ENCODE data around the gene HINT2.

HINT2 gene

DNA sequence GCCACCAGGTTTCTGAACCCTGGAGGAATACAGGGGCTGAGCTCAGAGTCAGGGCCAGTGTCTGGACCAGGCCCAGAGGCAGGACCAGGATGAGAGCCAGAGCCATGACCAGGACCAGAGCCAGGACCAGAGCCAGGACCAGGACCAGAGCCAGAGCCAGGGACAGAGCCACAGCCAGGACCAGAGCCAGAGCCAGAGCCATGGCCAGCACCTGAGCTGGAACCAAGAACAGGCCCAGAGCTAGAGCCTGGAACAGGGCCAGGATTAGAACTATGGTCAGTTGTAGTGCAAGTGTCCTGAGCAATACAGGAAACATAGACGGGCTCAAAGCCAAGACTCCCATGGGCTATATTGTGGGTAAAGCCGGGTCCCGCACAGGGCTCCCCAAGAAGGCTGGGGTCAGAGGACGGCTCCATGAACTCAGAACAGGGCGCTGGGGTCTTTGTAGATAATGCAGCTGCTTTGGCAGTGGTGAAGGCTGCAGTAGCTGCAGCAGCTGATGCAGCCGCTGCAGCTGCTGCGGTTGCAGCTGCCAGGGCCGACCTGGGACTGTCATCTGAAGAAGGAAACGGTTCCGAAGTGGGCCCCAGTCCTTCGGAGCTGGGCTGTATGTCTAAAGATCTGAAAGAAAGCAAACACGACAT is 3.3 kb downstream of the HINT2 start:
- DNase-seq (ENCODE audit: low spot score) = peak; percentile 42

DNA sequence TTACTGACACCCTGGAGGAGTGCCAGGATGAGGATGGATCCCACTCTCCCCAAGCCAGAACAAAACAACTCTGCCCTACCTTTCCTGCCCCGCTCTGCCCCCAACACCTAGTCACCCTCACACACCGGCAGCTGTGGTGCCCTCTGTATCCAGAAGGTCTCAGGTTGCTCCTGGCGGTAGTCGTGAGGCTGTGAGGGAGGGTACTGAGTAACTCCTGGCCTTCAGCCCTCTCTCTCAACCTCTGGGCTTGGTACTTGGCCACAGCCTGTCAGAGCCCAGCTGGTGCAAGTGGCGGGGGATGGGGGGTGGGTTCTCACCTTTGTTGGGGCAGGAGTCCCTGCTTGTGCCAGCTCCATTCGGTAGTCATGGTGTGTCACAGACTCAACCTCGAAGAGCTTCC is 4.7 kb downstream of the HINT2 start:
- no peak for DNase-seq (ENCODE audit: low spot score)

DNA sequence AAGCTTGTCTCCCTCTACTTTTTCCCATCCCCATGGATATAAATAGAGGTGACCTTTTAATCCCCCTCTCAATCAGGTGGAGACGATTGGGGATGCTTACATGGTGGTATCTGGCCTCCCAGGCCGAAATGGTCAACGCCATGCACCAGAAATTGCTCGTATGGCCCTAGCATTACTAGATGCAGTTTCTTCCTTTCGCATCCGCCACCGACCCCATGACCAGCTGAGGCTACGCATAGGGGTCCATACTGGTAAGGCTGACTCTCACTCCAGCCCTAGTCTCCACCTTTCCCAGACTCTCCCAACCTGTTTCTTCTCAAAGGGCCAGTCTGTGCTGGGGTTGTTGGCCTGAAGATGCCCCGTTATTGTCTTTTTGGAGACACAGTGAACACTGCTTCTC is 6.4 kb downstream of the HINT2 start:
- no peak for DNase-seq (ENCODE audit: low spot score)

DNA sequence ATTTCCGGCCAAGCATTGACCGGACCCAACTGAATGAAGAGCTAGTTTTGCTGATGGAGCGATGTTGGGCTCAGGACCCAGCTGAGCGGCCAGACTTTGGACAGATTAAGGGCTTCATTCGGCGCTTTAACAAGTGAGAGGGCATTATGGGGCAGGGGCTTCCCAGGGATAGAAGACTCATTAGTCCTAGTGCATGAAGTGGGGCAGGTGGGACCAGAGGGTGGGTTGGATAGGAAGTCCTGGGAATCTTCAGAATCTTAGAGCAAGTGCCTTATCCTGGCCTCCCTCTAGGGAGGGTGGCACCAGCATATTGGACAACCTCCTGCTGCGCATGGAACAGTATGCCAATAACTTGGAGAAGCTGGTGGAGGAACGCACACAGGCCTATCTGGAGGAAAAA is 8.7 kb downstream of the HINT2 start:
- no peak for DNase-seq (ENCODE audit: low spot score)

DNA sequence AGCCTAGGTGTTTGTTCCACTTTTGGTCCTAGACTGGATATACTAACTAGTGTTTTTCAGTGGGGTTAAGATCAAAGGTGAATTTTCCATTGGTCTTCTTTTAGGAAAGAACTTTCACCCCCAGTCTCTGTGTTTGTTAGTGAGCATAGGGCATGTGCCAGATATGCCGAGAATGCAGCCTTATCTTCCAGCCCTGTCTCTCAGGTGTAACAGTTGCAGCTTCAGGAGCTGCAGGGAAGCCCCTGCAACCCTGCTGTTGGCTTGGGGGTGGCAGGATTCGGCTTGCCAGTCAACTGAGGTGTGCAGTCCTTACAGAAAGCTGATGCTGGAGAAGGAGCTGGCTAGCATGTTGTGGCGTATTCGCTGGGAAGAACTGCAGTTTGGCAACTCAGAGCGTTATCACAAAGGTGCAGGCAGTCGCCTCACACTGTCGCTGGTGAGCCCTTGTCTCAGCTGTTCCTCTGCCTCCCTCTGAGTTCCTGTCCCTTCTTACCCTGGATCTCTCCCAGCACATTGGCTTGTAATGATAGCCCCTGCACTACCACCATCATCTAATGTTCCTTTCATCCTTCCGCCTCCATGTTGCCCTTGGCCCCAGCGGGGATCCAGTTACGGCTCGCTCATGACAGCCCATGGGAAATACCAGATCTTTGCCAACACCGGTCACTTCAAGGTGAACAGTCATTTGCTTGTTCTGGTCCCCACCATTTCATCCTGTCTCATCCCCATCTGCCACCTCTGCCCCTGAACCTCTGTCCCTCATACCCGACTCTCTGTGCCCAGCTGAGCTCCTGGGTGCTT is 13.3 kb downstream of the HINT2 start:
- DNase-seq (ENCODE audit: low spot score) = no peak

DNA sequence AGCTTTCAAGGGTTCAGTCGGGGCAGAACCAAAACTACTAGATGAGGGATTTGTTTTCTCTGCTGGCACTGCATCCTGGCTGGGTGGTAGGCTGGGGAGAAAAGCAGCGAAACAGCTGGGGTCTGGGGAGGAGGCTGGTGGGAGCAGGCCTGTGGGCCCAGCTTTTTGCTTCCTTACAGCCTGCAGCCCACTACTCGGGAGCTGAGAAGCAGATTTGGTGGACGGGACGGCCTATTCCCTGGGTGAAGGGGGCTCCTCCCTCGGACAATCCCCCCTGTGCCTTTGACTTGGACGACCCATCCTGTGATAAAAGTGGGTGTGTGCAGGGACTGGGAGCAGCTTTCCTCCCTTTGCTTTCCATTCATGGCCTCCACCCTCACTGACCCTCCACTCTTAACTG is 14.3 kb downstream of the HINT2 start:
- DNase-seq (ENCODE audit: low spot score) = no peak

DNA sequence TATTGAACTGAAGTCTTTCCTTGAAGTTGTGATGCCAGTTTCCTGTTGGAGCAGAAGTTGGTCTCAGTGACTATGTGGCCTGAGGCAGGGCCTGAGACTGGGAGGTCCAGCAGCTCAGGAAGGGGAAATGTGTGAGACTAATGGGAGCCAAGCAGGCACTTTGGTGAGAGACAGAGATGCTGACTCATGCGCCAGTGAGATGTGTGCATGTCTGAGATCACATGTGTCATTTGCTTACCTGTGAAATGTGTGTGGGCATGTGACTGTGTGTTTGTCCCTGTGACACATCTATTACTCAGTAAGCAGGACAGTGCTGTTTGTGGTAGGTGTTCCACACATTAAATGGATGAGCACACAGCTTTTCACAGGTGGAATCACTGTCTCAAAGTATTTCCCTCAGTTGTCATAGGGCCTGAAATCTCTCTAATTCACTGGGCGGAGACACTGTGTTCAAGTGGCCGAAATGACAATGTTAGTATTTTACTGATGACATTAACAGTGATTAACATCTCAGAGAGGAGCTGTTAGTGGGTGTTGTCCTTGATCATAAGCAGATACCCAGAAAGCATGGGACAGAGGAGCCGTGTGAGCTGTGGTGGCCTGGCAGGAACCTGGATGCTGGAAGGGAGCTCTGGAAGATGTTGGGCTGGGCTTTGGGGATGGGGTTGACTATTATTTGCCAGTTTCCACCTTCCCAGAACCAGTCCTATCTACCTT is 16.0 kb downstream of the HINT2 start:
- no peak for DNase-seq (ENCODE audit: low spot score)

DNA sequence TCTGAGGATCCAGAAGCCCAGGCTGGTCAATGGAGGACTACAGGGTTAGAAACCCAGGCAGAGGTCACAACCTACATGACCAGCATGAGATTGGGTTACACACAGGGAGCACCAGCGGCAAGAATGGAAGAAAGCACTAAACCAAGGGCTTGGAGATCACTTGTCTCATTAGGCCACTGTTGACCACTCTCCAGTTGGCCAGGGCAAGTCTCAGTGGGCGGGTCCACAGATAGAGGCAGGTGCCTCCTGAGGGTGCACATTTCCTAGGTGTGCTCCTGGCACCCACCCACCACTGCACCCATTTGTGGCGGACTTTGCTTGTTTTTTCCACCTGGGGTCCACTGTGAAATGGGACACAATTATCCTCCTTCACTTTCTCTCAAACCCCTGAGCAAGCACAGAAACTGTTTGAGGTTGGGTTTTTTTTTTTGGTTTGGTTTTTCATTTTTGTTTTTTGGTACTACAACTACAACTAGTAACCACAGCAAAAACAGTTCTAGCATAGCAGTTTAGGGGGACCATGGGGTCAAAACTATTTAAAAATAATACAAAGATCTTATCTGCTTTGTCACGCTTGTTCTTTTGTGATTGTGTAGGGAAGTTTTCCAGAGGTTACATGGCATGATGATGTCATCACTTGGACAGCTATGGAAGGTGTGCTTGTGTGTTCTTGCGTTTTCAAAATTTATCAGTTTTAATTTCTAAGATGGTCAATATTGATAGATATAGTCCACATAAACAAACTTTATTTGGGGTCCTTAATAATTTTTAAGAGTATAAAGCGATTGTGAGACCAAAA is 17.3 kb downstream of the HINT2 start:
- no peak for DNase-seq (ENCODE audit: low spot score)

DNA sequence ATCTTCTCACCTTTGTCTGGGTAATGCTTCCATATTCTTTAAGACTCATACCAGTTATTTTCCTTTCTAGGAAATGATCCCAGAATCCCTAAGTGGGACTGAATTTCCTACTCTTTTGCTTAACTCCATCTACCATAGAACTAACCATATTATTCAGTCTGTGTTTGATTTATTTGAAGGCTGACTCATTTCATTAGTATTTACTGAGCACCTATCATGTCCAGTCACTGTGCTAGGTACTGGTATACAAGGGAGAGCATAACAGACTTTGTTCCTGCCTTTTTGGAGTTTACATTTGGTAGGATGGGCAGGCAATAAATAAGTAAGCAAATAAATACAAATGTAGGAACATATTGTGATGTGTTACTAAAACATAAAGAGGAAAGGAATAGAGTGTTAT is 19.1 kb downstream of the HINT2 start:
- no peak for DNase-seq (ENCODE audit: low spot score)

DNA sequence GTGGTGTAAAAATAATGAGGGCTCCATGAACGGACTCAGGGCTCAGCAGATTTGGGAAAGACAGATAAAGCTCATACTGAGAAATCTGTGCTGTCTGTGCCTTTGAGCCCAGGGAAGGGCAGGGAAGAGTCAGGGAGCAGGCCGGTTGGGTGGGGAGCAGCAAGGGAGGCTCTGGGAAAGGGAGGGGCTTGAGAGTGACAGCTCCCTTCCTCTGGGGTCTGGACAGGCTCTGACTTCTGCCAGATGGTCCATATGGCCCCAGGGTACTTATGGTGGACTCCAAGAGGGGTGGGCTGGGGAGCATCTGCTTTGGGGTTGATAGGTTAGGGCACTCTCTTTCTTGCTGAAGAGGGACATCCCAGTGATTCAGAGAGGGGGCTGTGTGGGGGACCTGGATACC is 21.4 kb downstream of the HINT2 start:
- DNase-seq (ENCODE audit: low spot score) = no peak

DNA sequence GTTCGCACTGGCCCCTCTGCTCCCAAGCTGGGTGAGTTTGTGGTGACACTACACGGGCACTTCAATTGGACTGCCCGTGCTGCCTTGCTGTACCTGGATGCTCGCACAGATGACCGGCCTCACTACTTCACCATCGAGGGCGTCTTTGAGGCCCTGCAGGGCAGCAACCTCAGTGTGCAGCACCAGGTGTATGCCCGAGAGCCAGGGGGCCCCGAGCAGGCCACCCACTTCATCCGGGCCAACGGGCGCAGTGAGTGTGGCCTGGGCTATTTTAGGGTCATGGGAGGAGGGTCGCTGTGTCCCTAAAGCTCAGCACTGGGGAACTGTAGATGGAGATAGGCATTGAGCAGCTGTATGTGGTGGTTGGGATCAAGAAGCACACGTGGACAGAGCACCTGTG is 22.0 kb downstream of the HINT2 start:
- no peak for DNase-seq (ENCODE audit: low spot score)

DNA sequence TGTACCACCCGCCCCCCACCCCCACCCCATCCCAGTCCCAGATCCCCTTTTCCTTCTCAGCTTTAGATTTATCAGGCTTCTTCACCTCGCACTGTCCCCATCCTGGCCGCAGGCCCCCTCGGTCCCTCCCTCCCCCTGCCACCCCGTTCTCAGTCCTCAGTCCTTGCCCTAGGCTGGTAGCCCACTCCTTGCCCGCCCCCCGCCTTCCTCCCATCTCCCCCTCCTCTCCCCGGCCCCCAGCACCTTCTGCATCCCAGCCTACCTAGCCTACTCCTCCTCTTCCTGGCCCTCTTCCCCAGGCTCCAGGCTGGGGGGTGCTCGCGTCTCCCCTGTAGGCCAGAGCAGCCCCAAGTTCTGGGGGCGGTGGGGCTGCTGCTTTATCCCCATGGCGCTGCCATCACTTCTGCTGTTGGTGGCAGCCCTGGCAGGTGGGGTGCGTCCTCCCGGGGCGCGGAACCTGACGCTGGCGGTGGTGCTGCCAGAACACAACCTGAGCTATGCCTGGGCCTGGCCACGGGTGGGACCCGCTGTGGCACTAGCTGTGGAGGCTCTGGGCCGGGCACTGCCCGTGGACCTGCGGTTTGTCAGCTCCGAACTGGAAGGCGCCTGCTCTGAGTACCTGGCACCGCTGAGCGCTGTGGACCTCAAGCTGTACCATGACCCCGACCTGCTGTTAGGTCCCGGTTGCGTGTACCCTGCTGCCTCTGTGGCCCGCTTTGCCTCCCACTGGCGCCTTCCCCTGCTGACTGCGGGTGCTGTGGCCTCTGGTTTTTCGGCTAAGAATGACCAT is 22.6 kb downstream of the HINT2 start:
- DNase-seq (ENCODE audit: low spot score) = no peak

DNA sequence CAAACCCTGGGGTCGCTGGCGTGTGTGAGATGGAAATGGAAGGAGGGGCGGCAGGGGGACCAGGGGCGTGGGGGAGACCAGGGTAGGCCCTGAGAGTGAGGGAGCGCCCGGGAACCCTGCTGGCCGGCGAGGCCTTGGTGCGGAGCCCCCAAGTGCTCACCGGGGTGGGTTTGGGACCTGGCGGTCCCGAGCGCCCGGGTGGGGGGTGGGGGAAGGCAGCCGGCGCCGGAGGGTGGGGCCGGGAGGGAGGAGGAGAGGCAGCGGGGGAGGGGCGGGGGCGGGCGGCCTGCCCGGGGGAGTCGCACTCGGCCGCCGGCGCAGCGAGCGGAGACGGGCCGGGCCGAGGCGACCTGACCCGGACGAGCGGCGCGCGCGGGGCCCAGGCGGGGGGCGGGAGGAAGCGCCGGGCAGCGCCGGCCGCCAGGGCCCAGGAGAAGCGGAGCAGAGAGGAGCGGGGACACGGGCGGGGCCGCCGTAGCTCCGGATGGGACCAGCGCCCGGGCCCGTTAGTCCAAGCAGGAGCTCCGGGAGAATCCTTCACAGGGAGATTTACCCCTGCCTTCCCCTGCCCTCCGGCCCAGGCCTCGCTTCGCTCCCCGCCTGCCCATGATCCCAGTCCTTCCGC is 23.4 kb downstream of the HINT2 start, which contains the start of gene NPR2:
NPR2 (plus strand) TSS at position 295 of the 625 bp plus-strand sequence. CDS start 818 bp downstream, outside the sequence.
- no peak for DNase-seq (ENCODE audit: low spot score)

DNA sequence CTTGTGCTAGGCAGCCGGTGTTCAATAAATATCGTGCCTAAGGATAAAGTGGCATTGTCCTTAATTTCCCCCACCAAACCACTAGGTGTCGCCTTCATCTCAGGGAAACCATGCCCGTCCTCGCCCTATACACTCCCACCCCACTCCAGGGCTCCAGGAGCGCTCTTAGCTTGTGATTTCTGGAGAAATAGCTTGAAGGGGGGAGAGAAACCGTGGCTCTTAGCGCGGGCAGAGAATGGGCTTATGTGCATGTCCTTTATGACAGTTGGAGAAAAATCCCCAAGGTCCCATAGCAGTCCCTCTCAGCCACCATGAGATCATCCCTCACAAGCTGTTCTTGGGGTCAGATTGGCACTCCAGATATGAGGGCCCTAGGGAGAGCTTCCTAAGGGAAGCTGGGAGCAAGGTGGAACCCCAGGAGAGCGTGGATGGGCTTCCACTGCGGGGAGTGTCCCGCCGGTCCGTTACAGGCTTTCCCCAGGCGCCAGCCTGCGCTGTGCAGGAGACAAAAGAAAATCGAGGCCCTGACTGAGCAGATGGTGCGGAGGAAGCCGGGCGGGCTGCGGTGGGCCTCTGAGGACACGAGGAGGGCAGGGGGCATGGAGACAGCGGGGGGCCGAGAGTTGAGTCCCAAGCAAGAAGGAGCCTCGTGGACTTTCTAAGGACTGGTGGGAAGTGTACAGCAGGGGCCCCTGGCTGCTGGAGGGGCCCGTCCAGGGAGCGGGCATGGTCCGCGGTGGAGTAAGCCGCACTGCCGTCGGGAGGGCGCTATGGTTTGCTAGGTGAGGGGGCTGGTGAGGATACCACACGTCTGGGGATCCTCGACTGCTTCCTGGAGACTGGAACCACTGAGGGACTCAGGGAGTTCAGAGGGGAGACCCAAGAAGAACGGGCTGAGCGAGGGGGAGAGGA is 24.2 kb downstream of the HINT2 start:
- DNase-seq (ENCODE audit: low spot score) = peak; percentile 83

DNA sequence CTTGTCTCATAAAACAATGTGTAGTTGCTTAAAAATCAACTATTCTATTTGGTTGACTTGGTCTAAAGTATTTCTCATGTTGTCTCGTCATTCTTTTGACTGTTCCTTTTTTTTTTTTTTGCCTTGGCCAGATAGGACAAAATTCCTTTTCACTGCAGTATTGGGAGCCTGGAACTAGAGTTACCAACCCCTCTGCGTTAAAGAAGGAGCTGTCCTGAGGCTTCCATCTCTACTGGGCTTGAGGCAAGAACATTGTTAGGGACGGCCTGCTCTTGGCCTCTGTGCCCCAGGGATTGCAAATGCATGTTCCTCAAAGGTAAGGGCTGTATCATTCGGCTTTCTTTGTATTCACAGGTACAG is 24.8 kb downstream of the HINT2 start:
- no peak for DNase-seq (ENCODE audit: low spot score)

DNA sequence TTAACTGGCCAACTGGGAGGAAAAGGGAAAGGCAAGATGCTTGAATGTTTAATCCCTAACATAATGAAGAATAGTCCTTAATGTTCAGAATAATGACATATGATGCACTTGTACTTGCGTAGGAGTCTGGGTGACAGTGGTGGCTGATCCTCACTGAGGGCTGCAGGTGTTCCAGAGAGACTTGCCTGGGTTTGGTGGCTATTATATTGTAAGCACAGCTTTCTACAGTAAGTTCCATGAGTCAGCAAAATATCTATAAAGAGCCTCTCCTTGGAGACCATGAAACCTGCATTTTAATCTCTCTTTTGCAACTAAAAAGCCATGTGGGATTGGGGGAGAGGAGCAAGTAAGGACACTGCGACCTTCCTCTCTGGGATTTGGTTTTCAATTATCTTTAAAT is 25.3 kb downstream of the HINT2 start:
- no peak for DNase-seq (ENCODE audit: low spot score)

DNA sequence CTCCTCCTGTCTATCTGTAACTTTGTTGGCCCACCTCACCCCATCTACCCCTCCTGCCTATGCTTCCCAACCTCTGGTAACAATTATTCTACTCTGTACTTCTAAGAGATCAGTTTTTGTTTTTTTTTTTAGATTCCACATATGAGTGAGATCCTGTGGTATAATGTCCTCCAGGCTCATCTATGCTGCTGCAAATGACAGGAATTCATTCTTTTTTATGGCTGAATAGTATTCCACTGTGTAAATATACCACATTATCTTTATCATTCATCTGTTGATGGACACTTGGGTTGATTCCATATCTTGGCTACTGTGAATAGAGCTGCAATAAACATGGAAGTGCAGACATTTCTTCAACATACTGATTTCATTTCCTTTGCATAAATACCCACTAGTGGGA is 31.4 kb downstream of the HINT2 start:
- no peak for DNase-seq (ENCODE audit: low spot score)

DNA sequence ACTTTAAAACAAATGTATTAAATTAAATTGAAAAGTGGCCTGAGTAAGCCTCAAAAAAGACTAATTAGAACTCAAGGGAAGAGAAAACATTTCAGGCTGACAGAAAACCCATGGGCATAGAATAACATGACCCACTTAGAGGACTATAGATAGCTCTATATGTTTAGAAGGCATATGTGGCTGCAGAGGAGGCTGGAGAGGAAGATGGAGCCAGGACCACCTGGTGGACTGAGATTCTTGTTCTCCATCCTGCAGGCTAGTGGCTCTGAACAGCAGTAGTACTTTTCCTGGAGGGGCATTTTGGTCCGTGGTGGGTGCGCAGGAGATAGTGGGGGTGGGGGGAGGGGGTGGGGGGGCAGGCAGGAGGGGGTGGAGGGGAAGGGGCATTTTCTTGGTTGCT is 33.8 kb downstream of the HINT2 start:
- DNase-seq (ENCODE audit: low spot score) = no peak

DNA sequence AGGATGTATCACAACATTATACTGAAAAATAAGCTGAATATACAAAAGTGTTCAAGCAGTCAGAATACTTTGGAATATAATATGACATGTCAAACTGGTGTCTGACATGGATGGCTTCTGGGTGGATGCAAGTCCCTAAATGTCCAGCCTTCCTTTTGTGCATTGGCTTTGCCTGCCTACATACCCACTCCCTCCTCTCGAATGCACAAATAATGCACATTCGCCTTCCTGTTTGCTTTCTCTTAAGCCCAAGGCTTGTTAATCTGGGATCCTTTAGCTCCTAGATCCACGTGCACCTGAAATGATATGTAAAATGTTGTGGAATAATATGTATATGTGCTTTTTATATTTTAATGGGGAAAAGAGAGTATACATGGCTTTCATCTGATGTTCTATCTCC is 36.3 kb downstream of the HINT2 start:
- no peak for DNase-seq (ENCODE audit: low spot score)

DNA sequence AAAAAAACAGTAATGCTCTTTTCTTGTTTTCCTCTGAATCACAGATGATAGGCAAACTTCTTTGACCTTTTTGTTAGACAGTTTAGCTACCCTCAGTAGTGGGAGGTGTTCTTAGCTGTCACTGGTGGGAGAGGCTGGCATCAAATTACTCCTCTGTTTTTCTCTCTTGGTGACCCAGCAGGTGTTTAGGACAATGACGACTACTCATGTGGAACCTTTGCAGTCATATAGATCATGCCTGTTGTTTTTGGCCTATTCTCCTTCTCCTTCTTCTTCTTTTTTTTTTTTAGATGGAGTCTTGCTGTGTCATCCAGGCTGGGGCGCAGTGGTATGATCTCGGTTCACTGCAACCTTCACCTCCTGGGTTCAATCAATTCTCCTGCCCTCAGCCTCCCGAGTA is 38.8 kb downstream of the HINT2 start:
- DNase-seq (ENCODE audit: low spot score) = no peak
